Heart left ventricle (tissue), 16 donors: ENCODE data around the gene NRARP. TPM values are rescaled to one million over a fixed set of nuclear protein-coding genes. Genes with fewer than 3 reads are reported as not detected.
A peak's percentile ranks its signal among the peaks of the same experiment; 100 is the strongest.

Source experiments
- ATAC-seq, 4 donors: fragments of 200-7000 bp; cut with Tn5 transposase; one replicate each; pipeline ENCODE4 v1.9.1; 2020 to 2022; ENCODE audit warnings: moderate library complexity in 4 of 4, mild to moderate bottlenecking in 3 of 4, moderate number of reproducible peaks in 1 of 4
- DNase-seq, 5 donors: peaks; one replicate each; pipeline ENCODE4 v3.0.0-alpha.2; 2020
- H3K27ac ChIP-seq, 12 donors: fragments of 200-600 bp; sonication (generic) in 4 of 12; one replicate each; pipeline versions ENCODE4 v1.5.0 to v1.8.0; 2016 to 2022; ENCODE audit warnings: mild to moderate bottlenecking in 2 of 12
- H3K27me3 ChIP-seq, 9 donors: fragments of 200-600 bp; sonication (generic) in 2 of 9; one replicate each; pipeline versions ENCODE4 v1.5.1 to v1.8.0; 2016 to 2022; ENCODE audit warnings: mild to moderate bottlenecking in 3 of 9
- H3K36me3 ChIP-seq, 9 donors: fragments of 200-600 bp; sonication (generic) in 2 of 9; one replicate each; pipeline versions ENCODE4 v1.5.0 to v1.8.0; 2018 to 2022; ENCODE audit warnings: mild to moderate bottlenecking in 2 of 9
- H3K4me1 ChIP-seq, 12 donors: fragments of 200-600 bp; sonication (generic) in 4 of 12; one replicate each; pipeline versions ENCODE4 v1.5.0 to v1.8.0; 2016 to 2022; ENCODE audit warnings: mild to moderate bottlenecking in 3 of 12
- H3K4me3 ChIP-seq, 12 donors: fragments of 200-600 bp; sonication (generic) in 4 of 12; one replicate each; pipeline versions ENCODE4 v1.5.0 to v1.8.0; 2017 to 2022; ENCODE audit warnings: mild to moderate bottlenecking in 9 of 12, moderate library complexity in 4 of 12
- H3K9me3 ChIP-seq, 12 donors: fragments of 200-600 bp; sonication (generic) in 4 of 12; one replicate each; pipeline versions ENCODE4 v1.5.0 to v1.8.0; 2016 to 2022; ENCODE audit warnings: mild to moderate bottlenecking in 1 of 12
- POLR2A ChIP-seq, 2 donors: fragments of 450-650 bp; IDR thresholded peaks; one replicate each; pipeline ENCODE4 v1.6.1; 2017; ENCODE audit warnings: antibody characterized with exemption in 2 of 2, mild to moderate bottlenecking in 2 of 2, moderate library complexity in 2 of 2
- WGBS, 4 donors: extraction: QIAGEN DNeasy Blood & Tissue Kit in 2 of 4; methylation state at CpG; one replicate each; pipeline versions ENCODE4 v1.1.5 to v1.1.7; 2013 to 2018; 5-methylcytosine and 5-hydroxymethylcytosine counted together
- intact Hi-C, 10 donors: fragments of 100-400 bp; cut with DNase I; formaldehyde crosslinking; loops; one replicate each; pipeline versions ENCODE4 v1.11.1 to v1.14.2; 2022
- polyA plus RNA-seq, 2 donors: library from polyadenylated mRNA; stranded (reverse); fragments of 200-250 nt; gene quantifications; one replicate each; pipeline ENCODE4 v1.2.3, GENCODE V29; 2013
- total RNA-seq, 9 donors: library from RNA; depleted of rRNA in 2 of 9; stranded (reverse); fragments of >200 nt in 2 of 9; fragmentation: NEBNext Ultra II Directional in 3 of 9; extraction: Animal tissue kit (Norgen Biotek cat#: 25700) in 3 of 9; gene quantifications; one replicate each; pipeline versions ENCODE4 v1.1.0 to v1.2.4, GENCODE V29; 2016 to 2023
- TF ChIP-seq, protein P1 (sequence below), 12 donors: fragments of 200-600 bp; sonication (generic) in 4 of 12; IDR thresholded peaks; one replicate each; pipeline versions ENCODE4 v1.5.0 to v1.8.0; 2018 to 2022; ENCODE audit warnings: antibody characterized with exemption in 12 of 12, mild to moderate bottlenecking in 5 of 12
- donor health status: ischemic (EF 13 %, LVEDD 7.1; RV severe dilation, severe dysfunction).
- donor health status: healthy with polysubstance abuse.
- donor health status: DM: no; HTN: yes; CAD: no.
- donor health status: DM: no; HTN: no; CAD: no.
- donor health status: ischemic (EF 25% LVEDD 6.9; RV normal size, moderate dysfunction).
- donor health status: ischemic (EF 25% LVEDD 5.7; RV mildly dilated, moderate dysfunction).
- donor health status: healthy.
- donor health status: DM: yes; HTN: yes; CAD: no.
- donor health status: ischemic (EF 35%, LVEDD 5.7; RV mildly dilated, moderate dysfunction).
- donor health status: nonischemic (EF 11% LVEDD 7.7; RV severe dilation, severe dysfunction).
- donor health status: DM: yes; HTN: yes; CAD: no.
- donor health status: PGD.
- donor health status: ischemic (EF 29% LVEDD 5.4; RV normal size, mild dysfunction).
- donor health status: nonischemic (EF 23%, LVEDD 6.1; RV moderate dilation, normal function).

NRARP gene
- total and polyA plus RNA-seq, 11 donors, result 1.6 to 15.8 (median 9.3) TPM

DNA sequence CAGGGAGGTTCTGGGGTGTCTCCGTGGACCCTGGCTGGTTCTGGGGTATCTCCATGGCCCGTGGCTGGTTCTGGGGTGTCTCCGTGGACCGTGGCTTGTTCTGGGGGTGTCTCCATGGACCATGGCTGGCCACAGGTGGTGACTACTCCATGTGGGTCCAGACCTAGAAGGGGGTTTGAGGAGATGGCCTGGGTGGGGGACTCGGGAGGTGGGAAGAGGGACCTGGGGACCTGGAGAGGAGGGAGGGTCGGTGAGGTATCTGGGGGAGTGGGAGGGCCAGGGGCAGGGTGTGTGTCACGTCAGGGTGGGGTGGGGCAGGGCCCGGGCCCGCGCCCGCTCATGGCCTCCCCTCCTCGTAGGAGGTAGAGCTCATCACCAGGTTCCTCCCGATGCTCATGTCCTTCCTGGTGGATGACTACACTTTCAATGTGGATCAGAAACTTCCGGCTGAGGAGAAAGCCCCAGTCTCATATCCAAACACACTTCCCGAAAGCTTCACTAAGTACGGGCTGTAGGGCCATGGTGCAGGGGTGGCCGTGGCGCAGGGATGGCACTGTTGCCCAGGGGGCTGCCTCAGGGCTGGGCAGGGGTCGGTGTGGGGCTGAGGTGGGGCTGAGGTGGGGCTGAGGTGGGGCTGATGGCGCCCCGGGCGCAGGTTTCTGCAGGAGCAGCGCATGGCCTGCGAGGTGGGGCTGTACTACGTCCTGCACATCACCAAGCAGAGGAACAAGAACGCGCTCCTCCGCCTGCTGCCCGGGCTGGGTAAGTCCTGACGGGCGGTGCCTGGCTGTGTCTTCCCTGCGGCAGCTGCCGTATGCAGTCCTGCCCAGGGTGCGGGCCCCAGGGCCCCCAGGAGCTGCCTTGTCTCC is 35.3 kb downstream of the NRARP start:
- TF ChIP-seq, protein P1, sequence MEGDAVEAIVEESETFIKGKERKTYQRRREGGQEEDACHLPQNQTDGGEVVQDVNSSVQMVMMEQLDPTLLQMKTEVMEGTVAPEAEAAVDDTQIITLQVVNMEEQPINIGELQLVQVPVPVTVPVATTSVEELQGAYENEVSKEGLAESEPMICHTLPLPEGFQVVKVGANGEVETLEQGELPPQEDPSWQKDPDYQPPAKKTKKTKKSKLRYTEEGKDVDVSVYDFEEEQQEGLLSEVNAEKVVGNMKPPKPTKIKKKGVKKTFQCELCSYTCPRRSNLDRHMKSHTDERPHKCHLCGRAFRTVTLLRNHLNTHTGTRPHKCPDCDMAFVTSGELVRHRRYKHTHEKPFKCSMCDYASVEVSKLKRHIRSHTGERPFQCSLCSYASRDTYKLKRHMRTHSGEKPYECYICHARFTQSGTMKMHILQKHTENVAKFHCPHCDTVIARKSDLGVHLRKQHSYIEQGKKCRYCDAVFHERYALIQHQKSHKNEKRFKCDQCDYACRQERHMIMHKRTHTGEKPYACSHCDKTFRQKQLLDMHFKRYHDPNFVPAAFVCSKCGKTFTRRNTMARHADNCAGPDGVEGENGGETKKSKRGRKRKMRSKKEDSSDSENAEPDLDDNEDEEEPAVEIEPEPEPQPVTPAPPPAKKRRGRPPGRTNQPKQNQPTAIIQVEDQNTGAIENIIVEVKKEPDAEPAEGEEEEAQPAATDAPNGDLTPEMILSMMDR (IDR thresholded peaks at IDR 0.05), result no peak
- TF ChIP-seq POLR2A (IDR thresholded peaks at IDR 0.05), result no peak

DNA sequence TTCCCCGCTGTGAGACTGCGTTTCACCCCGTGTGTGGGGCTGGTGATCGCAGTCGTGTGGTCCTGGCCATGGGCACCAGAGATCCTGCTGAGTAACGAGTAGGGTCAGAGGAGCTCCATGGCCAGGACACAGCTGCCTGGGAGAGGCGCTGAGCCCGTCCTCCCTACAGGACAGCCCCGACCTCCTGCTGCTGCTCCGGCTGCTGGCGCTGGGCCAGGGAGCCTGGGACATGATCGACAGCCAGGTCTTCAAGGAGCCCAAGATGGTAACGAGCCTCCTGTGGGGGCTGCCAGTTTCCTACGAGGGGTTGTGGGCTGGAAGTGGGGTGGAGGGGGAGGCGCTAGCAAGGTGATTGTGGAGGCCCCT is 35.9 kb downstream of the NRARP start:
- H3K4me1 ChIP-seq, result peaks cover 3 to 54% (median 24%) of the 10 kb centered on the region in 12 donors
- TF ChIP-seq, protein P1 (IDR thresholded peaks at IDR 0.05), result no peak
- no peak for TF ChIP-seq POLR2A (IDR thresholded peaks at IDR 0.05)
- intact Hi-C loops, result no loop called here
- H3K4me3 ChIP-seq, result no peak overlapping the region
- ATAC-seq (no peak), DNase-seq (peak in 2 of 5 donors; percentile 16 to 33)
- no peak overlapping the region for H3K27ac ChIP-seq
- H3K9me3 ChIP-seq, result no peaks in the 10 kb centered on the region
- 66 to 72% (median 70%) methylated on average over 13 to 15 of the region's 15 CpGs for WGBS, 4 donors
- no peaks in the 10 kb centered on the region for H3K27me3 ChIP-seq
- peaks cover 0 to 73% (median 51%) of the 10 kb centered on the region in 9 donors for H3K36me3 ChIP-seq

More for the DNA sequence above, 35.3 kb downstream of the NRARP start:
- Histone ChIP-seq H3K27ac (no peak overlapping the region), H3K27me3 (no peaks in the 10 kb centered on the region), H3K9me3 (no peaks in the 10 kb centered on the region), H3K4me3 (no peak overlapping the region), H3K36me3 (peaks cover 0 to 73% (median 53%) of the 10 kb centered on the region in 9 donors), H3K4me1 (peaks cover 3 to 61% (median 27%) of the 10 kb centered on the region in 12 donors)
- DNase-seq (peak in 3 of 5 donors; percentile 7 to 63 (median 26)), ATAC-seq (no peak)
- WGBS, 4 donors, result 91 to 95% (median 92%) methylated on average over 31 to 34 of the region's 34 CpGs
- intact Hi-C loops, result no loop called here

DNA sequence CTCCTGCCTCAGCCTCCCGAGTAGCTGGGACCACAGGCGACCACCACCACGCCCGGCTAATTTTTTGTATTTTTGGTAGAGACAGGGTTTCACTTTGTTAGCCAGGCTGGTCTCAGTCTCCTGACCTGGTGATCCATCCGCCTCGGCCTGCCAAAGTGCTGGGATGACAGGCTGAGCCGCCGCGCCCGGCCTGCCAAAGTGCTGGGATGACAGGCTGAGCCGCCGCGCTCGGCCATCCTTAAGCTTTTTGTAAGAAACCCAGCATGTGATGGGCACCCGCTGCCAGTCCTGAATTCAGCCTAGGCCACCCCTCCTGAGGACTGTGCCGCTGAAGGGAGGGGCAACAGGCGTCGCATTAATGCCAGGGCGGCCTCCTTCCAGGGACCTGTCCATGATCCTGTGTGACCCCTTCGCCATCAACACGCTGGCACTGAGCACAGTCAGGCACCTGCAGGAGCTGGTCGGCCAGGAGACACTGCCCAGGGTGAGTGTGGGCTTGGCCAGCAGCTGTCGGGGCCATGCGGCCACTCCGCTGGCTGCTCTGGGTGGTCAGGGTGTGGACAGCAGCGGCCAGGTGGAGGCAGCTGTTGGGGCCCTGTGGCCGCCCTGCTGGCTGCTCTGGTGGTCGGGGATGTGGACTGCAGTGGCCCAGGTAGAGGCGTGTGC is 36.4 kb downstream of the NRARP start:
- Histone ChIP-seq H3K27ac (no peak overlapping the region), H3K9me3 (no peaks in the 10 kb centered on the region), H3K36me3 (peaks cover 0 to 72% (median 47%) of the 10 kb centered on the region in 9 donors), H3K4me1 (peaks cover 3 to 49% (median 22%) of the 10 kb centered on the region in 12 donors), H3K4me3 (no peak overlapping the region), H3K27me3 (no peaks in the 10 kb centered on the region)
- ATAC-seq (no peak), DNase-seq (peak in 1 of 5 donors; percentile 8)
- WGBS, 4 donors, result 92 to 97% (median 95%) methylated on average over 27 to 29 of the region's 29 CpGs
- TF ChIP-seq, protein P1 (IDR thresholded peaks at IDR 0.05), result no peak
- TF ChIP-seq POLR2A (IDR thresholded peaks at IDR 0.05), result no peak
- intact Hi-C loops, result no loop called here

DNA sequence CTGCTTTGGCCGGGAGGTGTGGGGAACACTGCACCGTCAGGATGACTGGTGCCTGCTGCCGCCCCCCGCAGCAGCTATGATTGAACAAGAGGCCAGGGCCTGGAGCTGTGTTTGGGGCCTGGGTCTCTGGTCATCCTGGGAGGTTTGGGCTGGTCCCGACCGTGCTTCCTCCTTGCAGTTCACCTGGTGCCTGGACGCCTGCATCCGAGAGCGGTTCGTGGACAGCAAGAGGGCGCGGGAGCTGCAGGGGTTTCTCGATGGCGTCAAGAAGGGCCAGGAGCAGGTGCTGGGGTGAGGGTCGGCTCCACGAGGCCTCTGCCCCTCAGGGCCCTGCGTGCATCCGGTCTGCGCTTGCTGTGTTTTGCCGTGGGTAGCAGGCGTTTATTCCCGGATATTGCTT is 38.0 kb downstream of the NRARP start:
- H3K4me1 ChIP-seq, result peaks cover 0 to 34% (median 13%) of the 10 kb centered on the region in 12 donors
- TF ChIP-seq POLR2A (IDR thresholded peaks at IDR 0.05), result no peak
- TF ChIP-seq, protein P1 (IDR thresholded peaks at IDR 0.05), result no peak
- WGBS, 4 donors, result 93 to 97% (median 95%) methylated on average over 17 to 22 of the region's 22 CpGs
- no peaks in the 10 kb centered on the region for H3K27me3 ChIP-seq
- no peak for ATAC-seq
- H3K9me3 ChIP-seq, result no peaks in the 10 kb centered on the region
- H3K4me3 ChIP-seq, result no peak overlapping the region
- peak in 1 of 5 donors; percentile 25 for DNase-seq
- intact Hi-C loops, result no loop called here
- no peak overlapping the region for H3K27ac ChIP-seq
- peaks cover 0 to 68% (median 48%) of the 10 kb centered on the region in 9 donors for H3K36me3 ChIP-seq
